Measurements from ENCODE around the gene ZBTB24. TPM values are rescaled to one million over a fixed set of nuclear protein-coding genes. Genes with fewer than 3 reads are reported as not detected.
"Not testable (repeated sequence)": the region's sequence is repeated elsewhere in the genome, so short reads cannot be mapped to it uniquely, and the experiment has no call there.

ZBTB24 gene
- total RNA-seq, 2 donors from 2014 or later: 3.7 to 4.5 TPM

- TF ChIP-seq CTCF (IDR thresholded peaks at IDR 0.05): no peak
- Histone ChIP-seq H3K4me3 (no peak overlapping the region), H3K4me1 (peaks cover 0 to 7% of the 10 kb centered on the region in 2 donors), H3K27ac (no peak overlapping the region), H3K36me3 (peaks cover 70% of the 10 kb centered on the region), H3K9me3 (no peaks in the 10 kb centered on the region), H3K27me3 (no peaks in the 10 kb centered on the region)
- no peak for DNase-seq (ENCODE audit: low spot score)
These were observed 13.3 kb downstream of the ZBTB24 start for GRCh38 chr6:109469591-109470189.

- Histone ChIP-seq H3K9me3 (no peaks in the 10 kb centered on the region), H3K27me3 (no peaks in the 10 kb centered on the region), H3K36me3 (peaks cover 56% of the 10 kb centered on the region), H3K4me3 (no peak overlapping the region), H3K27ac (no peak overlapping the region), H3K4me1 (peaks cover 0 to 7% of the 10 kb centered on the region in 2 donors)
- no peak for TF ChIP-seq CTCF (IDR thresholded peaks at IDR 0.05)
- no peak for DNase-seq (ENCODE audit: low spot score)
These were observed 15.3 kb downstream of the ZBTB24 start for GRCh38 chr6:109467696-109468095.

GRCh38 chr6:109466212-109466923 is 16.7 kb downstream of the ZBTB24 start:
- Histone ChIP-seq H3K9me3 (no peaks in the 10 kb centered on the region), H3K27ac (peak overlapping the region in 1 of 2 donors; percentile 48), H3K4me1 (peaks cover 0 to 7% of the 10 kb centered on the region in 2 donors), H3K4me3 (no peak overlapping the region), H3K36me3 (peaks cover 55% of the 10 kb centered on the region), H3K27me3 (no peaks in the 10 kb centered on the region)
- TF ChIP-seq CTCF (IDR thresholded peaks at IDR 0.05): no peak
- DNase-seq (ENCODE audit: low spot score): no peak

- peak overlapping the region in 1 of 2 donors; percentile 48 for H3K27ac ChIP-seq
- no peak overlapping the region for H3K4me3 ChIP-seq
- peaks cover 52% of the 10 kb centered on the region for H3K36me3 ChIP-seq
- no peak for TF ChIP-seq CTCF (IDR thresholded peaks at IDR 0.05)
- H3K27me3 ChIP-seq: no peaks in the 10 kb centered on the region
- H3K9me3 ChIP-seq: no peaks in the 10 kb centered on the region
- peaks cover 0 to 7% of the 10 kb centered on the region in 2 donors for H3K4me1 ChIP-seq
- DNase-seq (ENCODE audit: low spot score): no peak
These were observed 17.2 kb downstream of the ZBTB24 start for GRCh38 chr6:109465772-109466171.

- peaks cover 0 to 15% of the 10 kb centered on the region in 2 donors for H3K4me1 ChIP-seq
- peaks cover 41% of the 10 kb centered on the region for H3K36me3 ChIP-seq
- H3K9me3 ChIP-seq: no peaks in the 10 kb centered on the region
- H3K27me3 ChIP-seq: no peaks in the 10 kb centered on the region
- no peak for TF ChIP-seq CTCF (IDR thresholded peaks at IDR 0.05)
- no peak overlapping the region for H3K4me3 ChIP-seq
- no peak overlapping the region for H3K27ac ChIP-seq
- no peak for DNase-seq (ENCODE audit: low spot score)
These were observed 21.1 kb downstream of the ZBTB24 start for GRCh38 chr6:109461733-109462526.

GRCh38 chr6:109461205-109461604 is 21.8 kb downstream of the ZBTB24 start:
- Histone ChIP-seq H3K4me1 (peaks cover 0 to 18% of the 10 kb centered on the region in 2 donors), H3K36me3 (peaks cover 34% of the 10 kb centered on the region)
- H3K27me3 ChIP-seq; H3K9me3 ChIP-seq; DNase-seq (ENCODE audit: low spot score); H3K27ac ChIP-seq; H3K4me3 ChIP-seq: not testable (repeated sequence)
